GM19023 (cell line): ENCODE measurements around the gene CMSS1.
A peak's percentile ranks its signal among the peaks of the same experiment; 100 is the strongest.
"Not testable (repeated sequence)": the region's sequence is repeated elsewhere in the genome, so short reads cannot be mapped to it uniquely, and the experiment has no call there.

Experiments
- ATAC-seq: cut with Tn5 transposase; IDR thresholded peaks from one replicate; pipeline ENCODE4 v1.9.1; 2021; ENCODE audit warnings: mild to moderate bottlenecking, moderate library complexity; ENCODE audit not compliant: unreplicated experiment

Gene CMSS1

GRCh38 chr3:100075196-100075595, 257.5 kb downstream of the CMSS1 start:
- ATAC-seq: no peak

- ATAC-seq: no peak
These were observed 258.4 kb downstream of the CMSS1 start for GRCh38 chr3:100075851-100076730.

- ATAC-seq: no peak
These were observed 259.3 kb downstream of the CMSS1 start for GRCh38 chr3:100076731-100077529.

GRCh38 chr3:100079328-100079727, 261.7 kb downstream of the CMSS1 start:
- no peak for ATAC-seq

- no peak for ATAC-seq
These were observed 262.9 kb downstream of the CMSS1 start for GRCh38 chr3:100080573-100080972.

DNA sequence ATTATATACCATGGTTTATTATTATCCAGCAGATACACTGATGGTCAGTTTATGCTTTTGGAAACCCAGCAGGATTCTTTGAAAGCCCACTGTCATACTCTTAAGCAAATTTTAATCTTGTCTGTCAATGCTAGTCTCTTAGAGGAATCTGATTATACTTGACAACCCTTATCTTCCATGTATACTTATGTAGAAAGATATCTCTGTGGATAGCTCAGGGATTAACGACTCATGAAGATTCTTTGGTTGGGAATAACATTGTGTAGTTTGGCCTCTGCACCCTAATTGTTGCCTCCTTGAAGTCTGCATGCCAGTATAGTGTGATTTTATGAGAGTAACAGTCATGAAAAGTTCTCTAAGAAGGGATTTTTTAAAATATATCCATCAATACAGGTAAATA, 263.6 kb downstream of the CMSS1 start:
- ATAC-seq: no peak

GRCh38 chr3:100081986-100082692, 264.5 kb downstream of the CMSS1 start:
- no peak for ATAC-seq

- ATAC-seq: no peak
These were observed 265.1 kb downstream of the CMSS1 start for GRCh38 chr3:100082714-100083113.

GRCh38 chr3:100083209-100083608, 265.5 kb downstream of the CMSS1 start:
- ATAC-seq: no peak

GRCh38 chr3:100084100-100084806, 266.6 kb downstream of the CMSS1 start:
- ATAC-seq: no peak

- ATAC-seq: no peak
These were observed 268.7 kb downstream of the CMSS1 start for GRCh38 chr3:100086401-100086800.

GRCh38 chr3:100087198-100087597, 269.5 kb downstream of the CMSS1 start:
- peak; percentile 90 for ATAC-seq

- ATAC-seq: no peak
These were observed 271.2 kb downstream of the CMSS1 start for GRCh38 chr3:100088735-100089368.

- peak; percentile 80 for ATAC-seq
These were observed 272.4 kb downstream of the CMSS1 start for GRCh38 chr3:100089812-100090668.

DNA sequence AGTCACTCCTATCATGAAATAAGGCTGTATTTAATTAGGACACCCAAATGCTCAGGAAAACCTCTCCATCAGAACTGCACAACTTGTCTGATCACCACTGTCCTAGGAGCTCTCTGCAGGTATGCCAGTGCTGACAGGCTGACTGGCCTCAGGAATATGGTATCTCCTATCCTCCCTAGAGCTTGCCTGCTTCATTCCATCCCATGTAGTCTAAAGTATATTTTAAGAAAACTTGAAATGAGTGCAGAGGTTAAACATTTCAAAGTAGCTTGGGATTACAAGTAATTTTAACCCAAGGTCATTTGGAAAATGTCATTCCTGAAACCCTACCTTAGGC, 273.0 kb downstream of the CMSS1 start:
- ATAC-seq: peak; percentile 9

DNA sequence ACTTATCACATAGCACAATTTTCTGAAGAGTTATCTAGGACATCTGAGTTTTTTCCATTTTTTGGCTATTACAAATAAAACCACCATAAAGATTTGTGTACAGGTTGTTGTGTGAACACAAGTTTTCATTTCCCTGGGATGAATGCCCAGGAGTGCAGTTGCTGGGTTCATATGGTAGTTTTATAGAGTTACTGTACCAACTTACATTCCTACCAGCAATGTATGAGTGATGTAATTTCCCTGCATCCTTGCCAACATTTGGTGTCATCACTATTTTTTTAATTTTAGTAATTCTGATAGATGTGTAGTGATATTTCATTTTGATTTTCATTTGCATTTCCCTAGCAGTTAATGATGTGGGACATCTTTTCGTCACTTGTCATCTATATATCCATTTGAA, 276.2 kb downstream of the CMSS1 start:
- ATAC-seq: no peak

GRCh38 chr3:100096286-100096685, 278.6 kb downstream of the CMSS1 start:
- not testable (repeated sequence) for ATAC-seq

DNA sequence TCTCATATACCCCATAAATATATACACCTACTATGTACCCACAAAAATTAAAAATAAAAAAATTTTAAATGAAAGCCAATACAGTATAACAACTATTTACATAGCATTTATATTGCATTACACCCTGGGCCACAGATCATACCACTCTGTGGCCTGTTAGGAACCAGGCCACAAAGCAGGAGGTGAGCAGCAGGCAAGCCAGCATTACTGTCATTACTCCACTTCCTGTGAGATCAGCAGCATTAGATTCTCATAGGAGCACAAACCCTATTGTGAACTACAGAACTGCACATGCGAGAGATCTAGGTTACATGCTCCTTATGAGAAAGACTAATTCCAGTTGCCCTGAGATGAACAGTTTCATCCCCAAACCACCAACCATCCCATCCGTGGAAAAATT, 279.2 kb downstream of the CMSS1 start:
- ATAC-seq: no peak
